HCT116 (cell line): ENCODE measurements around the gene PIAS2. TPM values are rescaled to one million over a fixed set of nuclear protein-coding genes. Genes with fewer than 3 reads are reported as not detected.
A peak's percentile ranks its signal among the peaks of the same experiment; 100 is the strongest.

ENCODE experiments used
- ATAC-seq: fragments of 200-7000 bp; cut with Tn5 transposase; 2 replicates; pipeline ENCODE4 v1.9.1; 2020; ENCODE audit warnings: mild to moderate bottlenecking, moderate library complexity
- Bru-seq: library from RNA; stranded (reverse); fragments of 400-500 nt; gene quantifications from one replicate; lab custom pipeline; 2021; lab: Mats Ljungman, UMichigan
- BruChase-seq, 2 experiments: library from RNA; stranded (reverse); fragments of 400-500 nt; gene quantifications; one replicate each; lab custom pipeline; 2021; lab: Mats Ljungman, UMichigan
- BruUV-seq: library from RNA; stranded (reverse); fragments of 400-500 nt; replicated peaks from 2 replicates; lab custom pipeline; 2021; lab: Mats Ljungman, UMichigan
- CTCF ChIA-PET: fragments of 300-600 bp; sonication (Branson Sonifier 250); formaldehyde crosslinking; loops from one replicate; lab custom pipeline; 2021; ENCODE audit warnings: antibody characterized with exemption; lab: Charles Lee
- POLR2A ChIA-PET: fragments of 300-600, 350-600 bp; sonication (Branson Sonifier 250); formaldehyde crosslinking; loops from one replicate; lab custom pipeline; 2021; ENCODE audit warnings: antibody characterized with exemption; lab: Charles Lee
- RAD21 ChIA-PET, 2 experiments: fragments of 300-600 bp; sonication (Branson Sonifier 250); formaldehyde crosslinking; loops; one replicate each; lab custom pipeline; 2023; ENCODE audit warnings: low total read pairs in 2 of 2; ENCODE audit not compliant: uncharacterized antibody in 2 of 2, unreplicated experiment in 2 of 2, low non-redundant PET in 1 of 2; lab: Charles Lee
- DNase-seq: peaks from one replicate; pipeline ENCODE4 v3.0.0-alpha.2; 2010; ENCODE audit warnings: low read depth, low spot score
- H2AFZ ChIP-seq: fragments of 200-600 bp; shearing (Covaris generic), sonication (generic); 2 replicates; pipeline ENCODE4 v1.6.1; 2017; ENCODE audit warnings: low read depth, mixed run types, mixed read lengths, antibody characterized with exemption, low read length; ENCODE audit not compliant: poor library complexity, severe bottlenecking
- H3K27ac ChIP-seq: 2 replicates; pipeline ENCODE4 v1.5.1; 2012; ENCODE audit warnings: low read depth, low read length
- H3K27me3 ChIP-seq: fragments of 200-600 bp; sonication (generic); 2 replicates; pipeline ENCODE4 v1.6.1; 2016; ENCODE audit warnings: mixed run types, low read length, mixed read lengths; ENCODE audit not compliant: insufficient read depth
- H3K36me3 ChIP-seq, 2 experiments: fragments of 200-500 bp in 1 of 2; fragments of 200-600 bp in 1 of 2; sonication (Bioruptor generic) in 1 of 2; sonication (generic) in 1 of 2; 2 replicates each; pipeline versions ENCODE4 v1.5.1 to v1.6.1; 2014 to 2016; ENCODE audit warnings: low read length in 2 of 2, inconsistent platforms in 1 of 2, mixed read lengths in 1 of 2, mixed run types in 1 of 2; ENCODE audit not compliant: insufficient read depth in 2 of 2, control insufficient read depth in 1 of 2
- H3K4me1 ChIP-seq, 2 experiments: fragments of 200-600 bp in 1 of 2; sonication (generic) in 1 of 2; 2 replicates each; pipeline versions ENCODE4 v1.5.1 to v1.6.1; 2012 to 2017; ENCODE audit warnings: low read length in 2 of 2, inconsistent platforms in 1 of 2, mild to moderate bottlenecking in 1 of 2, mixed read lengths in 1 of 2, mixed run types in 1 of 2, moderate library complexity in 1 of 2; ENCODE audit not compliant: insufficient read depth in 2 of 2, control insufficient read depth in 1 of 2
- H3K4me2 ChIP-seq: fragments of 200-600 bp; sonication (generic); 2 replicates; pipeline ENCODE4 v1.6.1; 2017; ENCODE audit warnings: mixed run types, low read length, mixed read lengths
- H3K4me3 ChIP-seq, 2 experiments: fragments of 200-600 bp in 1 of 2; sonication (generic) in 1 of 2; replicated peaks in 1 of 2; 2 replicates each; pipeline ENCODE4 v1.5.1; 2011 to 2016; ENCODE audit warnings: low read length in 2 of 2, control low read depth in 1 of 2, low read depth in 1 of 2, mild to moderate bottlenecking in 1 of 2, mixed read lengths in 1 of 2, mixed run types in 1 of 2
- H3K79me2 ChIP-seq: fragments of 200-600 bp; sonication (generic); 2 replicates; pipeline ENCODE4 v1.6.1; 2017; ENCODE audit warnings: mild to moderate bottlenecking, mixed run types, low read length, moderate library complexity, mixed read lengths; ENCODE audit not compliant: insufficient read depth
- H3K9ac ChIP-seq: fragments of 200-600 bp; sonication (generic); 2 replicates; pipeline ENCODE4 v1.6.1; 2016; ENCODE audit warnings: low read length, mixed read lengths
- H3K9me2 ChIP-seq: fragments of 200-600 bp; sonication (generic), shearing (Covaris generic); 2 replicates; pipeline ENCODE4 v1.6.1; 2017; ENCODE audit warnings: mixed run types, mild to moderate bottlenecking, moderate library complexity; ENCODE audit not compliant: insufficient read depth
- H3K9me3 ChIP-seq, 2 experiments: fragments of 200-500 bp in 1 of 2; fragments of 200-600 bp in 1 of 2; sonication (Bioruptor generic) in 1 of 2; sonication (generic) in 1 of 2; 2 replicates each; pipeline ENCODE4 v1.6.1; 2014 to 2017; ENCODE audit warnings: low read length in 2 of 2, mixed read lengths in 2 of 2, inconsistent platforms in 1 of 2, low read depth in 1 of 2, mild to moderate bottlenecking in 1 of 2, mixed run types in 1 of 2, moderate library complexity in 1 of 2; ENCODE audit not compliant: control insufficient read depth in 1 of 2, insufficient read depth in 1 of 2
- H4K20me1 ChIP-seq: fragments of 200-600 bp; sonication (generic), shearing (Covaris generic); 2 replicates; pipeline ENCODE4 v1.6.1; 2017; ENCODE audit warnings: mixed run types, mild to moderate bottlenecking, moderate library complexity; ENCODE audit not compliant: insufficient read depth
- CBX3 ChIP-seq: IDR thresholded peaks from 2 replicates; pipeline ENCODE4 v1.6.1; 2012; ENCODE audit warnings: low read depth
- EGR1 ChIP-seq: IDR thresholded peaks from 2 replicates; pipeline ENCODE4 v1.6.1; 2012; ENCODE audit warnings: low read depth
- ELF1 ChIP-seq: IDR thresholded peaks from 2 replicates; pipeline ENCODE4 v1.6.1; 2012; ENCODE audit warnings: low read depth, borderline replicate concordance
- EZH2 ChIP-seq: fragments of 200-600 bp; sonication (generic); IDR thresholded peaks from 2 replicates; pipeline ENCODE4 v1.6.1; 2017; ENCODE audit warnings: antibody characterized with exemption, mixed run types
- EZH2phosphoT487 ChIP-seq: fragments of 200-600 bp; IDR thresholded peaks from 2 replicates; pipeline ENCODE4 v1.6.1; 2018; ENCODE audit warnings: antibody characterized with exemption, borderline replicate concordance
- FOSL1 ChIP-seq: IDR thresholded peaks from 2 replicates; pipeline ENCODE4 v1.6.1; 2012; ENCODE audit warnings: low read depth
- JUND ChIP-seq: IDR thresholded peaks from 2 replicates; pipeline ENCODE4 v1.6.1; 2012
- MAX ChIP-seq: IDR thresholded peaks from 2 replicates; pipeline ENCODE4 v1.6.1; 2012
- POLR2AphosphoS5 ChIP-seq: IDR thresholded peaks from 2 replicates; pipeline ENCODE4 v1.6.1; 2011; ENCODE audit warnings: mild to moderate bottlenecking, low read depth, low read length, moderate library complexity
- RAD21 ChIP-seq: IDR thresholded peaks from 2 replicates; pipeline ENCODE4 v1.6.1; 2012; ENCODE audit warnings: low read depth, mild to moderate bottlenecking
- REST ChIP-seq: IDR thresholded peaks from 2 replicates; pipeline ENCODE4 v1.6.1; 2012; ENCODE audit warnings: low read depth
- SIN3A ChIP-seq: IDR thresholded peaks from 2 replicates; pipeline ENCODE4 v1.6.1; 2012; ENCODE audit warnings: low read depth
- SP1 ChIP-seq: IDR thresholded peaks from 2 replicates; pipeline ENCODE4 v1.6.1; 2012; ENCODE audit warnings: low read depth
- SRF ChIP-seq: IDR thresholded peaks from 2 replicates; pipeline ENCODE4 v1.6.1; 2012; ENCODE audit warnings: low read depth
- TCF7L2 ChIP-seq: IDR thresholded peaks from 2 replicates; pipeline ENCODE4 v1.7.0; 2011; ENCODE audit warnings: borderline replicate concordance, inconsistent platforms; ENCODE audit not compliant: insufficient read depth, insufficient read length; ENCODE audit errors: extremely low read depth
- YY1 ChIP-seq: IDR thresholded peaks from 2 replicates; pipeline ENCODE4 v1.6.1; 2011; ENCODE audit warnings: low read length, low read depth, moderate library complexity, mild to moderate bottlenecking; ENCODE audit not compliant: insufficient replicate concordance; ENCODE audit errors: extremely low read depth
- ZBTB33 ChIP-seq: IDR thresholded peaks from 2 replicates; pipeline ENCODE4 v1.6.1; 2011; ENCODE audit warnings: mild to moderate bottlenecking, low read length, moderate library complexity; ENCODE audit not compliant: insufficient replicate concordance; ENCODE audit errors: extremely low read depth
- ZFX ChIP-seq: fragments of 450-650 bp; IDR thresholded peaks from 2 replicates; pipeline ENCODE4 v1.6.1; 2017
- intact Hi-C: fragments of 100-400 bp; cut with micrococcal nuclease; formaldehyde crosslinking; loops from 2 replicates; pipeline ENCODE4 v1.10.0; 2022
- long read RNA-seq: library from polyadenylated mRNA; unstranded; transcript quantifications from one replicate; pipeline ENCODE4 v2.0.0, GENCODE V29; 2021; ENCODE audit not compliant: unreplicated experiment
- polyA plus RNA-seq: library from polyadenylated mRNA; unstranded; fragments of >200 nt; gene quantifications from 2 replicates; pipeline ENCODE4 v1.2.1, GENCODE V29; 2012; ENCODE audit warnings: missing spikeins
- total RNA-seq: library from RNA; stranded (reverse); gene quantifications from one replicate; pipeline ENCODE4 v1.2.1, GENCODE V29; 2021; ENCODE audit not compliant: unreplicated experiment
- TF ChIP-seq, protein P1 (sequence below): IDR thresholded peaks from 2 replicates; pipeline ENCODE4 v1.6.1; 2012

The PIAS2 gene
- total RNA-seq (31.7 TPM), Bru-seq, nascent RNA (percentile 81 among the genes with signal in this experiment), BruChase-seq, experiment 1, labeled RNA remaining after a 6-hour chase (percentile 74 among the genes with signal in this experiment), BruChase-seq, experiment 2, labeled RNA remaining after a 2-hour chase (percentile 83 among the genes with signal in this experiment)
- 8.2 TPM in 2 replicates for polyA plus RNA-seq
- long read RNA-seq, full-length matches to known transcripts: 36 of 60 reads
- long read RNA-seq, partial matches to known transcripts: 9 of 60 reads
- long read RNA-seq, other reads (novel, unspliced or antisense): 15 of 60 reads

DNA sequence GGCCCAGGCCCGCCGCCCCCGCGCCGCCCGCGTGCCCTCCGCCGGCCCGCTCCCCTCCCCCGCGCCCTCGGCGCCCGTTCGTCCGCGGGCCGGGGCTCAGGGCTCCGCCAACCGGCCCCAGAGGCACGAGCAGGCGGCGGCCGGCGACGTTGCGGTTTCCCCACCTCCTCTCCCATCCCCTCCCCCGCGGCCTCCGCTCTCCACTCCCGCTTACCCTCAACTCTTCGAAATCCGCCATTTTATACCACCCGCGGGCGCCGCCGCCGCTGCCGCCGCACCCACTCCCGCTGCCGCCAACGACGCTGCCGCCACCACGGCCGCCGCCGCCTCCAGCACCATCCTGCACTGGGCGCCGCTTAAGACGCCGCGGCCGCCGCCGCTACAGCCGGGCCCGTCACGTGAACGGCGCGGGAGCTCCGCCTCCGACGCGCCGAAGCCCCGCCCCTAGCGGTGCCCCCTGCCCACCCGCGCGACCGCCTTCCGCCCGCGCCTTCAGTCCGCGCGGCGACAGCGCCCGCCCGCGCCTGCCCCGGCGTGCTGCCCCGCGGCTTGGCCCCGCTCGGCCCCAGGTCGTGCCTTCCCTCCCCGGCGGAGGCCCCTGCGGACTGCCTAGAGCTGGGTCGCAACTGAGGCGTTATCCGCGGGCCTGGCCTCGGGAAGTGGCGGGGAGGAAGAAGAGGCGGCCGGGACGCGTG is at the start of gene PIAS2, which contains the start of gene KATNAL2:
PIAS2 (minus strand) TSS at position 400 of the 695 bp plus-strand sequence; CDS start at position 238, 162 bp downstream.
KATNAL2 (plus strand) TSS at position 495 of the 695 bp plus-strand sequence. CDS start 29,271 bp downstream, outside the sequence.
- peak; percentile 21 for DNase-seq
- Histone ChIP-seq H3K9me3 (no peaks in the 10 kb centered on the region), H3K79me2 (peaks cover 46% of the 10 kb centered on the region), H4K20me1 (no peaks in the 10 kb centered on the region), H3K4me1 (peaks cover 4 to 18% of the 10 kb centered on the region in 2 experiments; a peak in 3 of 4 replicates), H2AFZ (peak within 1 kb of the TSS; percentile 82), H3K4me3 (peak within 1 kb of the TSS; percentile 59 to 76), H3K27ac (peak within 1 kb of the TSS; percentile 62), H3K27me3 (no peaks in the 10 kb centered on the region), H3K9ac (peak within 1 kb of the TSS; percentile 73), H3K9me2 (no peaks in the 10 kb centered on the region), H3K36me3 (no peaks in the 10 kb centered on the region), H3K4me2 (peak within 1 kb of the TSS; percentile 83)
- ChIA-PET CTCF (no interaction called here), POLR2A (interaction anchor here (1.0 kb wide), 1 partner anchor 11 kb away, joined by 3 read pairs; no protein-coding TSS in a partner anchor), RAD21 (no interaction called here)
- no TSS peak for BruUV-seq
- intact Hi-C loops: no loop called here
- ATAC-seq: peak; percentile 93
- TF ChIP-seq ZBTB33 (peak; percentile 26), SRF (no peak), ZFX (peak; percentile 82), EZH2 (no peak), REST (no peak), SIN3A (no peak), YY1 (peak; percentile 35), EGR1 (no peak), FOSL1 (no peak), POLR2AphosphoS5 (peak; percentile 85), TCF7L2 (peak; percentile 52), JUND (no peak), EZH2phosphoT487 (no peak), RAD21 (no peak), ELF1 (no peak), CBX3 (no peak), MAX (peak; percentile 47), SP1 (no peak)
- TF ChIP-seq, protein P1, sequence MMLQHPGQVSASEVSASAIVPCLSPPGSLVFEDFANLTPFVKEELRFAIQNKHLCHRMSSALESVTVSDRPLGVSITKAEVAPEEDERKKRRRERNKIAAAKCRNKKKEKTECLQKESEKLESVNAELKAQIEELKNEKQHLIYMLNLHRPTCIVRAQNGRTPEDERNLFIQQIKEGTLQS: no peak
